ENCODE measurements around the gene HDAC1.

DNA sequence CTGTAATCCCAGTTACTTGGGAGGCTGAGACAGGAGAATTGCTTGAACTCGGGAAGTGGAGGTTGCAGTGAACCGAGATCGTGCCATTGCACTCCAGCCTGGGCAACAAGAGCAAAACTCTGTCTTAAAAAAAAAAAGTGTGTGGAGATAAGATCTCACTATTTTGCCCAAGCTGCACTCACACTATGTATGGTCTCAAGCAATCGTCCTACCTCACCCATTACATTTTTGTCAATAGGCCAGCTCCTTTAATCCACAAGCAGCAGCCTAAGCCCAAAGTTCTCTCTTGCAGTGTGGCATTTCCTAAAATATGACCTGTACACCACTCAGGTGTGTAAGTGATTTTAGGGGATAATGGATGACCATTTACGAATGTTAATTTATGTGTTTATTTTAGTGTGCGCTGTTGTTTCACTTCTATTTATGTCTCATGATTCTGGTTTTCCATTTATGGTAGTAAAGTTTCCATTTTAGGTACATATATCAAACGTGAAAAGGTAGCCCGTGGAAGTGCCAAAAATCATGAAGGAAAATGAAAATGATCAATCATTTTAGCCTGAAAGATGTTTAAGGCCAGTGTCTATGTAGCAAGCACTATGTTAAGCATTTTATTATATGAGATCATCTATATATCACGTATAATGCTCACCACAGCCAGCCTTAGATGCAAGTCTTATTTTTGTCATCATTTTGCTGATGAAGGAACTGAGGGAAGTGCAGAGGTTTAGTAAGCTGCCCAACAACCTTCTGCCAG is 35.2 kb upstream of the HDAC1 start:
- no peak for TF ChIP-seq SAP30 (IDR thresholded peaks at IDR 0.05; ENCODE audit: insufficient read depth, insufficient replicate concordance, low read length)
- TF ChIP-seq, protein P1, sequence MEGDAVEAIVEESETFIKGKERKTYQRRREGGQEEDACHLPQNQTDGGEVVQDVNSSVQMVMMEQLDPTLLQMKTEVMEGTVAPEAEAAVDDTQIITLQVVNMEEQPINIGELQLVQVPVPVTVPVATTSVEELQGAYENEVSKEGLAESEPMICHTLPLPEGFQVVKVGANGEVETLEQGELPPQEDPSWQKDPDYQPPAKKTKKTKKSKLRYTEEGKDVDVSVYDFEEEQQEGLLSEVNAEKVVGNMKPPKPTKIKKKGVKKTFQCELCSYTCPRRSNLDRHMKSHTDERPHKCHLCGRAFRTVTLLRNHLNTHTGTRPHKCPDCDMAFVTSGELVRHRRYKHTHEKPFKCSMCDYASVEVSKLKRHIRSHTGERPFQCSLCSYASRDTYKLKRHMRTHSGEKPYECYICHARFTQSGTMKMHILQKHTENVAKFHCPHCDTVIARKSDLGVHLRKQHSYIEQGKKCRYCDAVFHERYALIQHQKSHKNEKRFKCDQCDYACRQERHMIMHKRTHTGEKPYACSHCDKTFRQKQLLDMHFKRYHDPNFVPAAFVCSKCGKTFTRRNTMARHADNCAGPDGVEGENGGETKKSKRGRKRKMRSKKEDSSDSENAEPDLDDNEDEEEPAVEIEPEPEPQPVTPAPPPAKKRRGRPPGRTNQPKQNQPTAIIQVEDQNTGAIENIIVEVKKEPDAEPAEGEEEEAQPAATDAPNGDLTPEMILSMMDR (IDR thresholded peaks at IDR 0.05; ENCODE audit: control extremely low read depth in 1 of 3, insufficient read depth in 1 of 3, low read depth in 1 of 3, low read length in 3 of 3): no peak
- TF ChIP-seq SP4 (IDR thresholded peaks at IDR 0.05; ENCODE audit: low read length): no peak
- no peak for TF ChIP-seq SRF (IDR thresholded peaks at IDR 0.05; ENCODE audit: low read depth, low read length)
- TF ChIP-seq, protein P2, sequence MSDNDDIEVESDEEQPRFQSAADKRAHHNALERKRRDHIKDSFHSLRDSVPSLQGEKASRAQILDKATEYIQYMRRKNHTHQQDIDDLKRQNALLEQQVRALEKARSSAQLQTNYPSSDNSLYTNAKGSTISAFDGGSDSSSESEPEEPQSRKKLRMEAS (IDR thresholded peaks at IDR 0.05): no peak
- TF ChIP-seq, protein P3, sequence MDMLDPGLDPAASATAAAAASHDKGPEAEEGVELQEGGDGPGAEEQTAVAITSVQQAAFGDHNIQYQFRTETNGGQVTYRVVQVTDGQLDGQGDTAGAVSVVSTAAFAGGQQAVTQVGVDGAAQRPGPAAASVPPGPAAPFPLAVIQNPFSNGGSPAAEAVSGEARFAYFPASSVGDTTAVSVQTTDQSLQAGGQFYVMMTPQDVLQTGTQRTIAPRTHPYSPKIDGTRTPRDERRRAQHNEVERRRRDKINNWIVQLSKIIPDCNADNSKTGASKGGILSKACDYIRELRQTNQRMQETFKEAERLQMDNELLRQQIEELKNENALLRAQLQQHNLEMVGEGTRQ (IDR thresholded peaks at IDR 0.05; ENCODE audit: low read length): no peak
- TF ChIP-seq EZH2 (IDR thresholded peaks at IDR 0.05; ENCODE audit: low read depth, low read length, severe bottlenecking): no peak
- TF ChIP-seq POLR2A (IDR thresholded peaks at IDR 0.05; ENCODE audit: control extremely low read depth in 1 of 2, low read depth in 2 of 2, low read length in 2 of 2): no peak
